Activated B cell treated with CpG ODN at 0.5 μM for 24 hours (primary cell): ENCODE data around the gene MACROD2. TPM values are rescaled to one million over a fixed set of nuclear protein-coding genes. Genes with fewer than 3 reads are reported as not detected.

Experiments used
- ATAC-seq: fragments of 200-7000 bp; cut with Tn5 transposase; one replicate; pipeline ENCODE4 v1.10.0; 2021; ENCODE audit warnings: low read depth, mild to moderate bottlenecking, moderate library complexity
- CTCF ChIA-PET: fragments of 350-600 bp; sonication (Branson Sonifier 250); formaldehyde crosslinking; loops from one replicate; lab custom pipeline; 2021; ENCODE audit warnings: antibody characterized with exemption; lab: Charles Lee
- POLR2A ChIA-PET: fragments of 350-600 bp; sonication (Branson Sonifier 250); formaldehyde crosslinking; loops from one replicate; lab custom pipeline; 2021; ENCODE audit warnings: antibody characterized with exemption; lab: Charles Lee
- DNase-seq: peaks from one replicate; pipeline ENCODE4 v3.0.0; 2022
- H3K27ac Mint-ChIP-seq: one replicate; pipeline ENCODE4 v1.8.0; 2020; ENCODE audit warnings: mixed read lengths
- H3K27me3 Mint-ChIP-seq: one replicate; pipeline ENCODE4 v1.8.0; 2021; ENCODE audit warnings: mixed read lengths
- H3K36me3 Mint-ChIP-seq: one replicate; pipeline ENCODE4 v1.8.0; 2021; ENCODE audit warnings: low read depth, mixed read lengths
- H3K4me1 Mint-ChIP-seq: one replicate; pipeline ENCODE4 v1.8.0; 2021; ENCODE audit warnings: mixed read lengths
- H3K4me3 Mint-ChIP-seq: one replicate; pipeline ENCODE4 v1.8.0; 2020; ENCODE audit warnings: mild to moderate bottlenecking, mixed read lengths
- H3K9me3 Mint-ChIP-seq: one replicate; pipeline ENCODE4 v1.8.0; 2020; ENCODE audit warnings: mixed read lengths
- CTCF ChIP-seq: fragments of 200-600 bp; IDR thresholded peaks from one replicate; pipeline ENCODE4 v1.8.0; 2022; ENCODE audit warnings: antibody characterized with exemption, mild to moderate bottlenecking
- intact Hi-C: fragments of 100-400 bp; cut with micrococcal nuclease; formaldehyde crosslinking; loops from one replicate; pipeline ENCODE4 v1.15.1; 2024
- total RNA-seq: library from RNA; stranded (reverse); gene quantifications from 2 replicates; pipeline ENCODE4 v1.2.3, GENCODE V29; 2022

The MACROD2 gene
- total RNA-seq, 1 donor from 2014 or later: 55.1 TPM

- intact Hi-C loops: no loop called here
- no peak overlapping the region for H3K27ac Mint-ChIP-seq
Measured at GRCh38 chr20:15827628-15828027, 1832.3 kb downstream of the MACROD2 start.

GRCh38 chr20:15831201-15831600 is 1835.9 kb downstream of the MACROD2 start:
- no peaks in the 10 kb centered on the region for H3K9me3 Mint-ChIP-seq
- ChIA-PET POLR2A (no interaction called here), CTCF (no interaction called here)
- no peak for TF ChIP-seq CTCF
- H3K27me3 Mint-ChIP-seq: peaks cover 4% of the 10 kb centered on the region
- intact Hi-C loops: no loop called here
- no peak overlapping the region for H3K4me3 Mint-ChIP-seq
- DNase-seq: no peak
- no peaks in the 10 kb centered on the region for H3K36me3 Mint-ChIP-seq
- H3K27ac Mint-ChIP-seq: no peak overlapping the region
- no peak for ATAC-seq
- no peaks in the 10 kb centered on the region for H3K4me1 Mint-ChIP-seq

More at GRCh38 chr20:15827628-15828027, 1832.3 kb downstream of the MACROD2 start:
- POLR2A ChIA-PET: no interaction called here
- Mint-ChIP-seq H3K9me3 (no peaks in the 10 kb centered on the region), H3K36me3 (no peaks in the 10 kb centered on the region), H3K4me3 (no peak overlapping the region), H3K4me1 (no peaks in the 10 kb centered on the region), H3K27me3 (peaks cover 4% of the 10 kb centered on the region)
- CTCF ChIA-PET: no interaction called here
- DNase-seq (no peak), ATAC-seq (no peak)
- TF ChIP-seq CTCF: no peak

GRCh38 chr20:15832512-15832911 is 1837.2 kb downstream of the MACROD2 start:
- H3K27ac Mint-ChIP-seq: no peak overlapping the region
- intact Hi-C loops: no loop called here
- POLR2A ChIA-PET: no interaction called here
- no peak for DNase-seq
- ATAC-seq: no peak
- no peak overlapping the region for H3K4me3 Mint-ChIP-seq
- no peaks in the 10 kb centered on the region for H3K9me3 Mint-ChIP-seq
- TF ChIP-seq CTCF: no peak
- CTCF ChIA-PET: no interaction called here
- H3K4me1 Mint-ChIP-seq: peaks cover 2% of the 10 kb centered on the region
- no peaks in the 10 kb centered on the region for H3K36me3 Mint-ChIP-seq
- peaks cover 7% of the 10 kb centered on the region for H3K27me3 Mint-ChIP-seq

GRCh38 chr20:15834857-15835256 is 1839.5 kb downstream of the MACROD2 start:
- DNase-seq: no peak
- POLR2A ChIA-PET: no interaction called here
- intact Hi-C loops: no loop called here

GRCh38 chr20:15835811-15836210 is 1840.5 kb downstream of the MACROD2 start:
- no peak for TF ChIP-seq CTCF
- intact Hi-C loops: no loop called here
- H3K27ac Mint-ChIP-seq: no peak overlapping the region
- POLR2A ChIA-PET: interaction anchor here (0.9 to 1.5 kb wide), 2 partner anchors 11 to 21 kb away, joined by 3 read pairs; no protein-coding TSS in a partner anchor
- CTCF ChIA-PET: interaction anchor here (0.7 kb wide), 1 partner anchor 408 kb away, joined by 3 read pairs; no protein-coding TSS in a partner anchor
- no peak for ATAC-seq
- no peak overlapping the region for H3K4me3 Mint-ChIP-seq
- H3K27me3 Mint-ChIP-seq: peaks cover 7% of the 10 kb centered on the region
- no peak for DNase-seq
- H3K4me1 Mint-ChIP-seq: peaks cover 4% of the 10 kb centered on the region
- no peaks in the 10 kb centered on the region for H3K9me3 Mint-ChIP-seq
- no peaks in the 10 kb centered on the region for H3K36me3 Mint-ChIP-seq

More at GRCh38 chr20:15834857-15835256, 1839.5 kb downstream of the MACROD2 start:
- no peak for TF ChIP-seq CTCF
- CTCF ChIA-PET: no interaction called here
- ATAC-seq: no peak
- Mint-ChIP-seq H3K27ac (no peak overlapping the region), H3K9me3 (no peaks in the 10 kb centered on the region), H3K27me3 (peaks cover 7% of the 10 kb centered on the region), H3K36me3 (no peaks in the 10 kb centered on the region), H3K4me3 (no peak overlapping the region), H3K4me1 (peaks cover 4% of the 10 kb centered on the region)
